ENCODE results near the gene BRIX1.

- TF ChIP-seq CTCF (IDR thresholded peaks at IDR 0.05) (no peak), POLR2A (IDR thresholded peaks at IDR 0.05) (no peak)
Observed at GRCh38 chr5:34876275-34876674, 39.2 kb upstream of the BRIX1 start.
